GM18505 (cell line): ENCODE results near the gene ITPKB.

Source experiments
- ATAC-seq: cut with Tn5 transposase; IDR thresholded peaks from one replicate; pipeline ENCODE4 v1.9.1; 2021; ENCODE audit not compliant: unreplicated experiment
- POLR2A ChIP-seq: IDR thresholded peaks from 4 replicates; pipeline ENCODE4 v1.6.1; 2011; ENCODE audit warnings: borderline replicate concordance; ENCODE audit not compliant: insufficient read depth, insufficient read length; ENCODE audit errors: extremely low read depth

ITPKB gene

GRCh38 chr1:226699166-226699565 lies 39.9 kb downstream of the ITPKB start:
- no peak for TF ChIP-seq POLR2A
- no peak for ATAC-seq

- no peak for ATAC-seq
- TF ChIP-seq POLR2A = no peak
These were observed 40.4 kb downstream of the ITPKB start for GRCh38 chr1:226698659-226699058.

GRCh38 chr1:226697929-226698544 lies 41.0 kb downstream of the ITPKB start:
- no peak for ATAC-seq
- TF ChIP-seq POLR2A = no peak

DNA sequence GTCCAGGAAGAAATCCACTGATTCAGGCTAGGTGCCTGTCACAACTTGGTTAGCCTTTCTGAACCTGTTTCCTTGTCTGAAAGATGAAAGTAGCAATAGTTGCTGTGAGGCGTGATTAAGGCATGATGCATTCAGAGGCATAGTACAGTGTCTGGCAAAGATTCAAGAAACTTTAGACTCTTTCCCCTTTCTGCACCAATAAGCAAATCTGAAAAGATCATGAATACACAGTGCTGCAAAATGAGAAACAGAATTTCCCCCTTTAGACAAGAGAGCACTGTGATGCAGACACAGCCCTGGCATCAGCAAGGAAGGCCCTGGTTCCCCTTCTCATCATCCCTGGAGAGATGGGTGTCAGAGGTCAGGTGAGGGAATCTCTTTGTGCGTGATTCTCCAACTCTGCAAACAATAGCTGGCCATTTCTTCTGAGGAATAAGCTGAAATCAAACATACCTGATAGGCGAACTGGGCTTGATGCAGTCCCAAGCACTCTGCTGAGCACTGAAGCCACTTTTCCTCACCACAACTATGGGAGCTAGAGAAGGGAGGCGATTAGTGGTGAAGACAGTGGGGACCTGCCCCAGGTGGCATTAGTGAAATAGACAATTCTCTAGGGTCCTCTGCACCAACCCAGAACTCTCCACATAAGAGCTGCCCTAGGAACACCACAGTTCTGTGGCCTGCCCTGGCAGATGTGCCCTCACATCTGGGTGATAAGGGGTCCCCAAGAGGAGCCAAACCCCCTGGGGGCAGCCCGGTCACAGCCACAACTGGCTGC lies 41.7 kb downstream of the ITPKB start:
- no peak for TF ChIP-seq POLR2A
- ATAC-seq = peak; percentile 69

DNA sequence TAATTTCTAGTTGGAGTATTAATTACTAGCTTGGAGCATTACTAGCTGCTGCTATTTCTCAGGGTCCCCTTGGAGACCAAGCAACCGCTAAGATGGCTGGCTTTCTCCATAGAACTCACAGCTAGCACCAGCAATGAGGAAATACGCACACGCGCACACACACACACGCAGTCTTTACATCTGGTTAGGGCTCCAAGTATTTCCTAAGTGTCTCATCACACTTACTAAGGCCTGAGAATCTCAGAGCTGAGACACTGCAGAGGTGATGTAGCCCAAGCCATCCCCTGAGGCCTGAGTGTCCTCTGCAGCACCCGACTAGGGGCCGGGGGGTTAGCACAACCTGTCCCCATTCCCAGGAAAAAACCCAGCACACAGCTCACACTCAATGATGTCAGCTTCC lies 42.5 kb downstream of the ITPKB start:
- no peak for TF ChIP-seq POLR2A
- no peak for ATAC-seq

DNA sequence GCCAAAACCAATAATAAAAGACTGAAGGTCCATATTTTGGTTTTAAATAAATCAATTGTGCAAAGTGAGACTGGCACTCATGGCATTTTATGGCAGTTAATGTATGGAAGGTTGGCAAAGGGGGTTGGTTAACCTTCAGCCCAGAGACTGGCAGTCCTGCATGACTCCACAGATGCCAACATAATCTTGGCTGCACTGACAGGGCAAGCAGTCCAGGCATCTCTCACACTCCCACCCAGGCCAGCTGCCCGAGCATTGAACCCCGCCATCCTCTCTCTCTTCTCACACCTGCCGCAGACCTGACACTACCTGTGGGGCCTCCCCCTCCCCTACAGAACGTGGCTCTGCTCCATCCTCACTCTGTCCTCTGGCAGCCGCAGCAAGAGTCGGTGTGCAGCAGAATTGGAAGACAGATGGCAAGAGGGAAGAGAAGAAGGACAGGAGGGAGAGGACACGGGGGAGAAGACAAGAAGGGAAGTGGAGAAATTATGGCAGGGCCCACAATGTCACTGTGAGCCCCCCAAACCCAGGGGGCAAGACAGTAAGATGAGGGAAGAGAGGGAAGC lies 43.7 kb downstream of the ITPKB start:
- no peak for TF ChIP-seq POLR2A
- ATAC-seq = no peak

DNA sequence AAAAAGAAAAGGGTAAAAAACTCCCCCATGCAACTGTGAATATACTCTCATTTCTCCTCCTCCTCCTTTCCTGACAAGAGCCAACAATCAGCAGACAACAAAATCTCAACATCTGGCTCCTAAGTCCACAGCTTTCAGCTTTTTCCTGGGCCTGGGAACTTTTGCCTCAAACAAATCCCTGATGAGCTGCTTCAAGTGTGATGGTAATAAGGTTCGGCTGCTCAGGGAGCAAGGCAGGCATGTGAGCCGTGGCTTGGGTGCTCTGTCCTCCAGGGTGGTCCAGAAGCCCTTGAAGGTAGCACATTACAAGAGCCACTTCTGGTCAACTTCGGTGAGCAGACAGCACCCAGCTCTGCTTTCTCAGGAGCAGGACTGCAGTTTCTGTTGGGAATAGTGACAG lies 46.3 kb downstream of the ITPKB start:
- ATAC-seq = no peak
- TF ChIP-seq POLR2A = no peak

- no peak for TF ChIP-seq POLR2A
These were observed 46.9 kb downstream of the ITPKB start for GRCh38 chr1:226692051-226692792.

GRCh38 chr1:226691247-226691646 lies 47.8 kb downstream of the ITPKB start:
- TF ChIP-seq POLR2A = no peak
- no peak for ATAC-seq

More at GRCh38 chr1:226692051-226692792, 46.9 kb downstream of the ITPKB start:
- ATAC-seq = no peak

- no peak for TF ChIP-seq POLR2A
These were observed 48.6 kb downstream of the ITPKB start for GRCh38 chr1:226690460-226690982.

GRCh38 chr1:226688808-226689207 lies 50.3 kb downstream of the ITPKB start:
- no peak for TF ChIP-seq POLR2A
- ATAC-seq = no peak

More at GRCh38 chr1:226690460-226690982, 48.6 kb downstream of the ITPKB start:
- no peak for ATAC-seq

DNA sequence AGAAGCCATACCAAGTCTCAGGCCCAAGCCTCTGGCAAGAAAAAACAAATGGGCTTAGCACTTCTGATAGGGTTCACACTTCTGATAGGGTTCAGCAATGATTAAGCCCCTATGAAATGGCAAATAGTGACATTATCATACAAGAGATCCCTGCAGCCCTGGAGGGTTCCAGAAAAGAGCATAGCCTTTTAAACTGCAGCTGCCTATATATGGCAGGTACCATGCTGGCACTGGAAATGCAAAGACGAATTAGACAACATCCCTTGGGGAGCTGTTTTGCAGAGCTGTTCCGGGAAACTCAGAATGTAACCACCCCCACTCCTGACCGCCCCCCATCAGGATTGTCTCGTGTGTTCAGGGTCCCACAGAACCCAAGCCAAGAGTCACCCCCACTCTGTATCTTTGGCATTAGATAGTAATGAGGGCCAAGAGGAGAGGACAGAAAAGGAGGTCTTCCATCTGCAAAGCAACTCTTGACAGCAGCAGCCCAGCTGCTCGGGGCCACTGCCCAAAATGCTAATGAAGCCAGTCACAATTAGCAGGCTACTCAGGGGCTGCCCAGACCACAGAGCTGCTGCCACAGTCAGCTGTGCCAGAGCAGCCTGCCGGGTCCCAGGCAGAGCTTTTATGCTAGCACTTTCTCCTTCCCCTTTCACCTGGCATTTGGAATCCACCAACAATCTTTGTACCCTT lies 50.9 kb downstream of the ITPKB start:
- no peak for TF ChIP-seq POLR2A
- no peak for ATAC-seq
